ENCODE measurements around the gene RGMB.

RGMB gene

DNA sequence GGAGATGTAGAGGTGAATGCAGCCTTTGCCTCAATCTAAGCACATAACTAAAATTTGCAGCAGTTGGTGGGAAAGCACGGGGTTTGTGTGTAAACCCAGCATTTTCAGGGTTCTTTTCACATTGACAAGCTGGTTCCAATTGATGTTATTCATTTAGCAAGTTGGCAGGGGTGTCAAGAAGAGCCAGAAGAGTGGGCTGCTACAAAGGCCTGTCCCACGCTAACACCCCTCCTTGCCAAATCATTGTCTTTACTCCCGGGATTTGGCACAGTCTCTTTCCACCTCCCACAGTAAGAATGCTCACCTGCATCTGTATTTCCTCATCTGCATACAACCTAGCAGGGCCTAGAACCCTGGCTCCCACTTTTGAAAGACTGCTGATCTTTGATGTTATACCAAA is 11.8 kb downstream of the RGMB start:
- DNase-seq (ENCODE audit: low read depth) = peak; percentile 13

DNA sequence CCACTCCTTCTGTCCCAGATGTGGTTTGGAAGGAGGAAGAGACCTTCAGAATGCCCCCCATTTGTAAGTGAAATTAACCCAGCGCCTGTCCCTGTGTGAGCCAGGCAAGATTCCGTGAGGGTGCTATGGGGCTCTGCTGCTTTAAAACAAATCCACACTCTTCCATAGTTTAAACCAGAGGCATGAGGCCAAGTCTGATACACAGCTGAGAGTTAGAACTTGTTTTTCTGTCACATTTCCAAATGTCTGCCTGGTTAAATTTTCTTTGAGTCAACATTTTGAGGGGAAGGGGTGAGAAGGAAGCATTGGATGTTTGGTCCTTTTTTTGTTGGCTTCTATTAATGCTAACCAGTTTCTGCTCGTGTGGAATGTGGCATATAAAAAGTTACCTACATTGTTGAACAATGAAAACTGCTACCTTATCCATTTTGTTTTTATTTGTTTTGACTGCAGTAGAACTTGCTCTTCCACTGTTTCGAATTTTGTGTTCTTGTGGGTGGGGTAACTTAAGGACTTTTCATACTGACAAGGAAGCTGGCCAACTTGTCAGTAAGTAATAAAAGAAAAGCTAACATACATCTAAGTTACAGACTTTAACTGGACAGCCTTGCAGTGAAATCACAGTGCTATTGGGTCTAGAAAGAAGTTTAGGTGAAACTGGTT is 12.9 kb downstream of the RGMB start:
- DNase-seq (ENCODE audit: low read depth) = peak; percentile 34

- peak; percentile 20 for DNase-seq (ENCODE audit: low read depth)
Observed at GRCh38 chr5:98787131-98787719, 13.8 kb downstream of the RGMB start.

DNA sequence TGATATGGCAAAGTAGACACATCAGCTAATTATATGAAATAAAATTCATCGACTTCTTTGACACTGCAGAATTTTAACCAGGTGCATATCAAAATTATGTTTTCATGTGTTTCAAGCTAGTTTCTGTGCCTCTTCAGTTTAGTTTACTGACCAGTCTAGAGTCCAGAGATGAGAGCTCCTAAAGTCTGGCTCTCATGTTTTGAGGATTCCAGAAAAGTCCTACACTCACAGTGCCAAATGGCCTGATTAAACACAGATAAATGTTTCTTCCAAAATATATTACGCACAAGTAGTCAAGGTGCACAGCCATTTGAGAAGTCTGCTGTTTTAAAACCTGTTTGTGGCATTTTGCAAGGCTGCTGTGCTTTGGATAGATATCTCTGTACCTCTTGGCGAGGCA is 15.6 kb downstream of the RGMB start:
- DNase-seq (ENCODE audit: low read depth) = peak; percentile 22

DNA sequence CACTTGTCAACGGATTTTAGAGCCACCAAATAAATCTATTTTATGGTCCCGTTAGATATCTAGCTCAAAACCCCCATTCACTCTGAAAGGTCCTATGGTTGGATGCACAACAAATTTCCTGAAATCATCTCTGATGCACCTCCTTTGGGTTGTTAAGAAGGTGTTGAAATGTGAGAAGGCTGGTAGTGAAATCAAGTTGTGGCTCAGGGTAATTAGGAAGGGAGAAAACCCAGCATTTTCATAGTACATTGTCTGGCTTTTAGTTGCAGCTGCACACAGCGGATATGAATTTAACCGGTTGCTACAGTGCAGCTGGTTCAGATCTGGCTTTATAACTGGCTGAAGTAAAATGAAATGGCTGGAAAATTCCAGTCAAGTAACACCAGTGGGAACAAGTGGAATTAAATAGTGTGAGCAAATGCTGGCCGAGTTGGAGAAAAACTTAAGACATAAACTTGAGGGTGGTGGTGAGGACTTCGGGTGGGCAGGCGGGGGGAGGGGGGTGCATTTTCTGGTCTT is 17.6 kb downstream of the RGMB start:
- DNase-seq (ENCODE audit: low read depth) = peak; percentile 21

GRCh38 chr5:98791898-98792580 is 18.6 kb downstream of the RGMB start:
- DNase-seq (ENCODE audit: low read depth) = peak; percentile 53

GRCh38 chr5:98793223-98793622 is 19.8 kb downstream of the RGMB start:
- DNase-seq (ENCODE audit: low read depth) = peak; percentile 5

DNA sequence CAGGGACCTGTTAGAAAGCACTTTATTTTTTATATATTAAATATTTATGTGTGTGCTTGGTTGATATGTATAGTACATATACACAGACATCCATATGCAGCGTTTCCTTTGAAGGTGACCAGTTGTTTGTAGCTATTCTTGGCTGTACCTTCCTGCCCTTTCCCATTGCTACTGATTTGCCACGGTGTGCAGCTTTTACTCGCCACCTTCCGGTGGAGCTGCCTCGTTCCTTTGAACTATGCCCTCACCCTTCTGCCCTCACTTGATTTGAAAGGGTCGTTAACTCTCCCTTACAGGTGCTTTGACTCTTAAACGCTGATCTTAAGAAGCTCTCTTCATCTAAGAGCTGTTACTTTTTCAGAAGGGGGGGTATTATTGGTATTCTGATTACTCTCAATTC is 20.5 kb downstream of the RGMB start:
- DNase-seq (ENCODE audit: low read depth) = peak; percentile 10

- DNase-seq (ENCODE audit: low read depth) = peak; percentile 50
Observed at GRCh38 chr5:98794414-98795080, 21.1 kb downstream of the RGMB start.

DNA sequence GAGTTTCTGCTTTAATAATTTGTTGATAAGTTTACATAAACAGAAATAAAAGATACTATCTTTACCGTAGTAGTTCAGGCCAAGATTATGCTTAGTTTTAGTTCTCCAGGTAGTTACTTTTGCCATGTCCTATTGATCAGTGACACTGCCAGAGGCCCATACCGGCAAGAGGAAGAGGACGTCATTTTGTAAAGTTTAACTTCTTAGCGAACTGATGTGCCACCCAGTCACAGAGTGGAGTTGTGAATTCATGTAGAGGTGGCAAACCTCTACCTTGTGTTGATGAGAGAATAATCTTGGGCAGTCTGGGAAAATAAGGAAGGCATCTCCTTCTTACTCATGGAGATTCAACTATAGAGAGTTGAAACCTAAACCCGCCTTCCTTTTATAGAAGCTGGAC is 21.8 kb downstream of the RGMB start:
- peak; percentile 64 for DNase-seq (ENCODE audit: low read depth)

- peak; percentile 85 for DNase-seq (ENCODE audit: low read depth)
Observed at GRCh38 chr5:98796197-98796972, 22.9 kb downstream of the RGMB start.

DNA sequence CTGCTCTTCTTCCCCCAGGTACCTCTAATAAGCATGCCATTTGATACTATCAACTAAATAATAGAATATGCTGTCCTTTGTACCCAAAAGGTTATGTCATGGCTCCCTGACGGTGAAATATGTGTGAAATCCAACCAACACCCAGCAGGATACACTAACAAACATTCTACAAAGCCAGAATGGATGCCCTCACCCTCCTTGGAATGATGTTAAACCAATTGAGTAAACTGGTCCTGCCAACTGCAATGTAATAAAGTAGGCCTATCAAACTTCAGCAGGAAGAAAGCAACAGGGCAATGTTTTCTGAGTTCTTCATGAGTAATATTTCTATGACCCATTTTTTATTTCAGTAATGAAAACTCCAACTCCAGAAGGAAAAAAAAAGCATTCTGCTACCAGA is 24.9 kb downstream of the RGMB start:
- DNase-seq (ENCODE audit: low read depth) = peak; percentile 9

DNA sequence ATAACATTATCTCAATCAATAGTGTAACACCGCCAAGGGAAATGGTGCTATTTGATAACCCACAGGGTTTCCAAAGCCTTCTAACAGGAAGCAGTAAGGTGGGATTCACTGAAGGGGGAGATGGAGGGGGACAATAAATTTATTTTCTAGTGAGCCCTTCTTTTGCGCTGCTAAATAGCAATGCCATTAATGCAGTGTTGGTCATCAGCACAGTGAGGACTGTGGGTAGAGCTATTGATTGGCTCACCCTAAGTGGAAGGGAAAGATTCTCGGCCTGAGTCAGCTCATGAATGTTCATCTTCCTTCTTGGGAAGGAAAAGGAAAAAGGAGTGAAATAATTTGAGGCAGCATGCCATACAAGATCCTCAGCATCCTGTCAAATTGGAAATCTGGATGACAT is 25.4 kb downstream of the RGMB start:
- peak; percentile 42 for DNase-seq (ENCODE audit: low read depth)

GRCh38 chr5:98804066-98804465 is 30.6 kb downstream of the RGMB start:
- DNase-seq (ENCODE audit: low read depth) = no peak

DNA sequence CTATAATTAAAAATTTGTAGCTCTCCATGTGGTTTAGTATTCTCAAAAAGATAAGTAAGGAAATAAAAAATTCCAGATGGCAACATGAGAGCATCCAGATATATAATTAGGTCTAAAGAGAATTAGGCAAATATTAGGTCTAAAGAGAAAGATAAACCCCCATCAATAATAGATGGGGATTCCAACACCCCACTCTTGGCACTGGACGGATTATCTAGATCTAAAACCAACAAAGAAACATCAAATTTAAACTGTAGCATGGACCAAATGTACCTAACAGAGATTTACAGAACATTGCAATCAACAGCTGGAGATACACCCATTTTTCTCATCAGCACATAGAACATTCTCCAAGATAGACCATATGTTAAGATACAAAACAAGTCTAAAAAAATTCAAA is 31.6 kb downstream of the RGMB start:
- no peak for DNase-seq (ENCODE audit: low read depth)

GRCh38 chr5:98807806-98808205 is 34.3 kb downstream of the RGMB start:
- no peak for DNase-seq (ENCODE audit: low read depth)

GRCh38 chr5:98810206-98810605 is 36.7 kb downstream of the RGMB start:
- DNase-seq (ENCODE audit: low read depth) = no peak

GRCh38 chr5:98813755-98814154 is 40.3 kb downstream of the RGMB start:
- peak; percentile 58 for DNase-seq (ENCODE audit: low read depth)

DNA sequence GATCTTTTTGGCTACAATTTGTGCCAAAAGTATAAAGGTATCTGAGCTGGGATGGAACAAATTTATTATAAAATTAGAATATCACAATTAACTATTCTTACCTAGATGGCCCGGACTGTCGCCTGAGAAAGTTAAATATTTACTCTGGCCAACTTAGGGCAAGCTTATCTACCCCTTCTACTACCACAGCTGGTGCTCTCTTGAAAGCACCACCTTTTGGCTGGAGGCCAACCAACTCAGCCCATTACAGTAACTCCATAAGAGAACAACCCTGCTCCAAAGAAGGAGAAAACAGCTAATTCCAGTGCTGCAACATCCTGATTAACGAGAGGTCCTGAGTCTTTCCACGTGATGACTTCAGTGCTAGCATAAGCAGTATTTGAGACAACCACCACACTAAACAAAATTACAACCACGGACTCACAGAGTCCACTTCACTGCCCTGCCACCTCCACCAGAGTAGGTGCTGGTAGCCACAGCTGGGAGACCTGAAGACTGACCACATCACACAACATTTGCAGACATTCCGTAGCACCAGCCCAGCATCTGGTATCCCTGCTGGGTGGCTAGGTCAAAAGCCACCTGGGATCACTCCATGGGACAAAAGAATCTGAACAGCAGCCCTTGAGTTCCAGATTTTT is 43.2 kb downstream of the RGMB start:
- DNase-seq (ENCODE audit: low read depth) = no peak

DNA sequence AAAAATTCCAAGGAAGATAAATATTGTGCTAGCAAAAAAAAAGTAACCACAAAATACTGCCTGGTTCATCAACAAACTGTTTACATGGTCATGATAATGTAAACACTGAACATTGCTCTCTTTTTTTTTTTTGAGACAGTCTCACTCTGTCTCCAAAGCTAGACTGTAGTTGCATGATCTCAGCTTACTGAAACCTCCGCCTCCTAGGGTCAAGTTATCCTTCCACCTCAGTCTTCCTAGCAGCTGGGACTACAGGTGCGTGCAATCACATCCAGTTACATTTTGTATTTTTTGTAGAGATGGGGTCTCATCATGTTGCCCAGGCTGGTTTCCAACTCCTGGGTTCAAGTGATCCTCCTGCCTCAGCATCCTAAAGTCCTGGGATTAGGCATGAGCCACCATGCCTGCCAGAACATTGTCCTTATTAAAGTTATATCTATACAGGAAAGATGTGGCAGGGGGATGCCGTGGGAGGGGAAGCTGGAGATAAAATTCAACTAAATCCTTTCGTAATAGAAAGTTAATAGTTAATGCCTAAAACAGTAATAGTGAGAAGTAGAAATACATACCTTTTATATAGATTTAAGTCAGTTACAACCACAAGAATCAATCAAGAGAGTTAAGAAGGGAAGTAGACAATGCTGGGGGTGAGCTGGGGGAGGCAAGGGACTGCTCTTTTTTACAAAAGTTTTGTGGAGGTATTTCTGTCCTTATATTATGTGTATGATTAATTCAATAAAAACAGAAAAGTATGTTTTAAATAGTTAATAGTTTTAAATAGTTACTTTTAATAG is 52.3 kb downstream of the RGMB start:
- no peak for DNase-seq (ENCODE audit: low read depth)

- peak; percentile 68 for DNase-seq (ENCODE audit: low read depth)
Observed at GRCh38 chr5:98827161-98827560, 53.7 kb downstream of the RGMB start.
